AG04449 (cell line): Measurements from ENCODE around the gene CAMTA1.

Source experiments
- CTCF ChIA-PET: fragments of 350-600 bp; formaldehyde crosslinking; extraction: SDS; loops from one replicate; lab custom pipeline; 2021; ENCODE audit warnings: antibody characterized with exemption; lab: Yijun Ruan, JAX
- POLR2A ChIA-PET: fragments of 400-600, 350-600 bp; formaldehyde crosslinking; extraction: SDS; loops from one replicate; lab custom pipeline; 2020; ENCODE audit warnings: antibody characterized with exemption, inconsistent platforms; lab: Yijun Ruan, JAX
- DNase-seq: peaks from one replicate; pipeline ENCODE4 v3.0.0-alpha.2; 2010; ENCODE audit warnings: low read depth, low spot score
- H3K4me3 ChIP-seq: 2 replicates; pipeline ENCODE4 v1.5.1; 2011; ENCODE audit warnings: low read depth, mild to moderate bottlenecking, control low read depth, low read length
- CTCF ChIP-seq: IDR thresholded peaks from one replicate; pipeline ENCODE4 v1.5.1; 2011; ENCODE audit warnings: mild to moderate bottlenecking, moderate library complexity, low read length, control low read depth, inconsistent platforms; ENCODE audit not compliant: insufficient read depth; ENCODE audit errors: missing control alignments

CAMTA1 gene

GRCh38 chr1:7301664-7301981 lies 516.4 kb downstream of the CAMTA1 start:
- ChIA-PET CTCF (no interaction called here), POLR2A (no interaction called here)
- DNase-seq = no peak
- no peak overlapping the region for H3K4me3 ChIP-seq
- no peak for TF ChIP-seq CTCF

- POLR2A ChIA-PET = interaction anchor here (1.2 kb wide), 1 partner anchor 169 kb away, joined by 4 read pairs; no protein-coding TSS in a partner anchor
- no peak overlapping the region for H3K4me3 ChIP-seq
- CTCF ChIA-PET = no interaction called here
- no peak for DNase-seq
- TF ChIP-seq CTCF = no peak
These were observed 516.9 kb downstream of the CAMTA1 start for GRCh38 chr1:7302126-7302525.

GRCh38 chr1:7302873-7303272 lies 517.6 kb downstream of the CAMTA1 start:
- no peak for DNase-seq
- no peak for TF ChIP-seq CTCF
- ChIA-PET CTCF (interaction anchor here (2.3 kb wide), 1 partner anchor 11 kb away, joined by 12 read pairs; no protein-coding TSS in a partner anchor), POLR2A (interaction anchor here (1.2 kb wide), 1 partner anchor 168 kb away, joined by 4 read pairs; no protein-coding TSS in a partner anchor)
- H3K4me3 ChIP-seq = no peak overlapping the region

GRCh38 chr1:7303554-7304317 lies 518.5 kb downstream of the CAMTA1 start:
- POLR2A ChIA-PET = no interaction called here
- TF ChIP-seq CTCF = no peak
- no peak for DNase-seq
- CTCF ChIA-PET = interaction anchor here (2.3 kb wide), 1 partner anchor 10 kb away, joined by 12 read pairs; no protein-coding TSS in a partner anchor
- H3K4me3 ChIP-seq = no peak overlapping the region

GRCh38 chr1:7313081-7313546 lies 527.9 kb downstream of the CAMTA1 start:
- H3K4me3 ChIP-seq = no peak overlapping the region
- no peak for DNase-seq
- CTCF ChIA-PET = interaction anchor here (2.5 kb wide), 1 partner anchor 9 kb away, joined by 12 read pairs; no protein-coding TSS in a partner anchor
- POLR2A ChIA-PET = interaction anchor here (2.3 kb wide), 1 partner anchor 13 kb away, joined by 11 read pairs; no protein-coding TSS in a partner anchor
- TF ChIP-seq CTCF = no peak

GRCh38 chr1:7313826-7314225 lies 528.6 kb downstream of the CAMTA1 start:
- no peak for DNase-seq
- CTCF ChIA-PET = interaction anchor here (2.5 kb wide), 1 partner anchor 10 kb away, joined by 12 read pairs; no protein-coding TSS in a partner anchor
- POLR2A ChIA-PET = interaction anchor here (2.3 kb wide), 1 partner anchor 14 kb away, joined by 11 read pairs; no protein-coding TSS in a partner anchor
- no peak overlapping the region for H3K4me3 ChIP-seq
- no peak for TF ChIP-seq CTCF
